Naive thymus-derived CD4-positive, alpha-beta T cell (primary cell): Measurements from ENCODE around the gene PACC1. TPM values are rescaled to one million over a fixed set of nuclear protein-coding genes. Genes with fewer than 3 reads are reported as not detected.

ENCODE experiments used
- ATAC-seq: fragments of 150-1000 bp; cut with Tn5 transposase; 2 replicates; pipeline ENCODE4 v1.10.0; 2021; ENCODE audit warnings: mild to moderate bottlenecking, moderate library complexity
- CTCF ChIA-PET: fragments of 350-600 bp; sonication (Branson Sonifier 250); formaldehyde crosslinking; loops from one replicate; lab custom pipeline; 2021; ENCODE audit warnings: antibody characterized with exemption; lab: Charles Lee
- POLR2A ChIA-PET: fragments of 350-600 bp; sonication (Branson Sonifier 250); formaldehyde crosslinking; loops from one replicate; lab custom pipeline; 2021; ENCODE audit warnings: antibody characterized with exemption, inconsistent platforms; lab: Charles Lee
- DNase-seq, 9 donors: peaks; one replicate each; pipeline versions ENCODE4 v3.0.0 to v3.0.0-alpha.2; 2020 to 2022; ENCODE audit warnings: mixed read lengths in 1 of 9
- H3K27ac ChIP-seq: one replicate; pipeline ENCODE4 v1.7.0; 2013; ENCODE audit warnings: mild to moderate bottlenecking, low read depth, low read length, moderate library complexity
- H3K27me3 ChIP-seq, 2 donors: one replicate each; pipeline ENCODE4 v1.7.0; 2013; ENCODE audit warnings: low read length in 2 of 2, mild to moderate bottlenecking in 2 of 2, moderate library complexity in 2 of 2; ENCODE audit not compliant: control insufficient read depth in 2 of 2, insufficient read depth in 2 of 2
- H3K36me3 ChIP-seq, 3 experiments: 1 replicate in 2 of 3; 2 replicates in 1 of 3; pipeline ENCODE4 v1.7.0; 2013; ENCODE audit warnings: low read length in 3 of 3, mild to moderate bottlenecking in 3 of 3, moderate library complexity in 1 of 3; ENCODE audit not compliant: insufficient read depth in 3 of 3, control insufficient read depth in 2 of 3
- H3K4me1 ChIP-seq, 2 donors: one replicate each; pipeline ENCODE4 v1.7.0; 2013; ENCODE audit warnings: low read length in 2 of 2, mild to moderate bottlenecking in 2 of 2, moderate library complexity in 1 of 2; ENCODE audit not compliant: control insufficient read depth in 2 of 2, insufficient read depth in 2 of 2
- H3K4me3 ChIP-seq: 2 replicates; pipeline ENCODE4 v1.7.0; 2013; ENCODE audit warnings: mild to moderate bottlenecking, low read length
- H3K9me3 ChIP-seq, 3 experiments: 1 replicate in 2 of 3; 2 replicates in 1 of 3; pipeline ENCODE4 v1.7.0; 2013; ENCODE audit warnings: low read length in 3 of 3; ENCODE audit not compliant: control insufficient read depth in 2 of 3
- H3K27ac Mint-ChIP-seq, 9 donors: one replicate each; pipeline ENCODE4 v1.8.0; 2020 to 2022; ENCODE audit warnings: mixed read lengths in 9 of 9, mild to moderate bottlenecking in 8 of 9, moderate library complexity in 5 of 9, inconsistent platforms in 2 of 9
- H3K27me3 Mint-ChIP-seq, 5 donors: one replicate each; pipeline ENCODE4 v1.8.0; 2021 to 2022; ENCODE audit warnings: mixed read lengths in 5 of 5, mild to moderate bottlenecking in 1 of 5
- H3K36me3 Mint-ChIP-seq, 5 donors: one replicate each; pipeline ENCODE4 v1.8.0; 2020 to 2022; ENCODE audit warnings: mixed read lengths in 5 of 5, mild to moderate bottlenecking in 3 of 5, inconsistent platforms in 1 of 5
- H3K4me1 Mint-ChIP-seq, 7 donors: one replicate each; pipeline ENCODE4 v1.8.0; 2020 to 2022; ENCODE audit warnings: mixed read lengths in 7 of 7, mild to moderate bottlenecking in 3 of 7, inconsistent platforms in 1 of 7
- H3K4me3 Mint-ChIP-seq, 10 donors: one replicate each; pipeline ENCODE4 v1.8.0; 2020 to 2022; ENCODE audit warnings: mild to moderate bottlenecking in 10 of 10, mixed read lengths in 10 of 10, moderate library complexity in 6 of 10, inconsistent platforms in 2 of 10
- H3K9me3 Mint-ChIP-seq, 11 donors: one replicate each; pipeline ENCODE4 v1.8.0; 2020 to 2022; ENCODE audit warnings: mixed read lengths in 11 of 11, mild to moderate bottlenecking in 4 of 11, inconsistent platforms in 1 of 11, moderate library complexity in 1 of 11
- intact Hi-C, 2 donors: fragments of 100-400 bp; cut with micrococcal nuclease; formaldehyde crosslinking; loops; one replicate each; pipeline ENCODE4 v1.15.1; 2023
- polyA plus RNA-seq, 2 donors: library from polyadenylated mRNA; unstranded; fragments of 300-500 nt; fragmentation: Illumina TruSeq; gene quantifications; one replicate each; pipeline ENCODE4 v1.2.3, GENCODE V29; 2021
- total RNA-seq, 6 experiments: library from RNA in 5 of 6; stranded (reverse) in 5 of 6; gene quantifications; 1 replicate in 5 of 6; 2 replicates in 1 of 6; pipeline ENCODE4 v1.2.3 and lab custom pipeline; 2021 to 2026

The PACC1 gene
- total and polyA plus RNA-seq, 7 experiments from 2014 or later = 7.2 to 13.4 (median 11.0) TPM

DNA sequence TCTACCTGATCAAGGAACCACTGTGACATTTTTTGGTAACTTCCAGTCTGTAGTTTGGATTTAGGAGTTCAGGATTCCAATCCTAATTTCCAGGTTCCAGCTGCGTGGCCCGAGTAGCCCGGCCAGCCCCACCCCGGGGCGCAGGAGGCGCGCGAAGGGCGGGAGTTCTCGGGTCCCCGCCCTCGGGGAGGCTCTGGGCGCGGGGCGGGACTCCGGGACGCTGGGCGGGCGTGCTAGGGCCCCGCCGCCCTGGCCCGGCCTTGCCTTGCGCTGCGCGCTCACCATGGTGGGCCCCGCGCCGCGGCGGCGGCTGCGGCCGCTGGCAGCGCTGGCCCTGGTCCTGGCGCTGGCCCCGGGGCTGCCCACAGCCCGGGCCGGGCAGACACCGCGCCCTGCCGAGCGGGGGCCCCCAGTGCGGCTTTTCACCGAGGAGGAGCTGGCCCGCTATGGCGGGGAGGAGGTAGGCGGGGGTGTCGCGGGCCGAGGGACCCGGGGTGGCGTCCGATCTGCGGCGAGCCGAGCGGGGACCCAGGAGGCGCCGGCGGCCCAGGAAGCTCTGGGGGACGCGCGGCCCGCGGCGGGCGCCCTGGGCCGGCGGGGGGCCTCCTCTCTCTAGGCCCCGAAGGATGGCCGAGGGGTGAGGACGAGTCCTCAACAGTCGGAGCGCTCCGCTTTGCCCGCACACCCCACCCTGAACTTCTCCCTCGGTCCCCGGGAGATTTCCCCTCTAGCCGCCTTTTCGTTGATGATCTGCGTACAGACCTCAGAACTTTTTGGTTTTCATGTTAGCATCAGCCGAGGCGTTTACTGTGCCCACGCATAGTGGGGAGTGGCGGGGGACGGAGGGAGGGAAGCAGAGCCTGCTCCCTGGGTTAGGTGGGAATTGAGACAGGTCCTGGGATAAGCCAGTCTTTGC is 18.2 kb upstream of the PACC1 start, which contains the start of gene NENF:
Gene NENF, plus strand, starts transcription at position 260 of the 916 bp plus-strand sequence. Its CDS starts 24 bp downstream, at position 284.
- H3K27me3 ChIP-seq = no peaks in the 10 kb centered on the region
- POLR2A ChIA-PET = interaction anchor here (1.0 to 1.7 kb wide), 4 partner anchors 18 to 398 kb away, joined by 3 to 14 read pairs (median 3); partner anchors contain the start of genes DTL, INTS7 and PACC1
- H3K4me1 Mint-ChIP-seq = peaks cover 18 to 44% (median 30%) of the 10 kb centered on the region in 7 donors
- H3K27ac Mint-ChIP-seq = peak within 1 kb of the TSS; percentile 42 to 86 (median 63)
- H3K27ac ChIP-seq = peak within 1 kb of the TSS; percentile 77
- H3K4me1 ChIP-seq = peaks cover 9 to 21% of the 10 kb centered on the region in 2 donors
- H3K9me3 Mint-ChIP-seq = no peaks in the 10 kb centered on the region
- intact Hi-C loops = loop anchor here (1.0 to 5.0 kb wide), 10 partner anchors 19 to 1171 kb away; partner anchors contain the start of genes DTL (in 2 of the 2), INTS7 (in 2 of the 2), PACC1 (in 2 of the 2) and PPP2R5A (in 2 of the 2)
- CTCF ChIA-PET = interaction anchor here (1.8 kb wide), 1 partner anchor 24 kb away, joined by 13 read pairs; no protein-coding TSS in a partner anchor
- ATAC-seq (peak; percentile 99), DNase-seq (peak; percentile 53 to 85 (median 72))
- H3K4me3 Mint-ChIP-seq = peak within 1 kb of the TSS; percentile 77 to 87 (median 82)
- no peaks in the 10 kb centered on the region for H3K36me3 ChIP-seq
- no peaks in the 10 kb centered on the region for H3K9me3 ChIP-seq
- peaks cover 0 to 4% (median 0%) of the 10 kb centered on the region in 5 donors for H3K27me3 Mint-ChIP-seq
- peak within 1 kb of the TSS; percentile 62 for H3K4me3 ChIP-seq
- no peaks in the 10 kb centered on the region for H3K36me3 Mint-ChIP-seq

DNA sequence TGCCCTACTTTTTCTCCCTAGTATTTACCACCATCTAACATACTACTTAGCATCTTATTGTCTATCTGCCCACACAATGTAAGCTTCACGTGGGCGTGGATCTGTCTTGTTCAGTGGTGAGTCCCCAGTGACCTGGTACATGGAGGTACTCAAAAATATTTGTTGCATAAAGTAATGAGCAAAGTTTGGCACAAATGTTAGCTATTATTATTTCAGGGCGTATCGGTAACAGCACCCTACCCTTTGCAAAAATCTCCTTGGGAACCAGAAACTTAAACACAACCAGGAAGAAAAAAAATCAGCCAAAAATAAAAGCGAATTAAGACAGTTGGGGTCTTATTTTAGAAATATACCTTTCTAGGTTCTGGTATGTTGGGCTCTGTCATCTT is 17.6 kb upstream of the PACC1 start:
- Mint-ChIP-seq H3K4me1 (peaks cover 17 to 41% (median 30%) of the 10 kb centered on the region in 7 donors), H3K4me3 (peak overlapping the region; percentile 64 to 85 (median 78)), H3K36me3 (no peaks in the 10 kb centered on the region), H3K27ac (peak overlapping the region in 8 of 9 donors; percentile 39 to 79 (median 54)), H3K27me3 (peaks cover 0 to 7% (median 0%) of the 10 kb centered on the region in 5 donors), H3K9me3 (no peaks in the 10 kb centered on the region)
- intact Hi-C loops = loop anchor here (1.0 to 5.0 kb wide), 10 partner anchors 18 to 1170 kb away; partner anchors contain the start of genes DTL (in 2 of the 2), INTS7 (in 2 of the 2), PACC1 (in 2 of the 2) and PPP2R5A (in 2 of the 2)
- ATAC-seq = no peak
- no peak for DNase-seq
- peak overlapping the region; percentile 51 for H3K27ac ChIP-seq
- POLR2A ChIA-PET = interaction anchor here (1.0 to 1.7 kb wide), 3 partner anchors 18 to 397 kb away, joined by 3 to 14 read pairs (median 3); partner anchors contain the start of genes DTL, INTS7 and PACC1
- CTCF ChIA-PET = interaction anchor here (1.8 kb wide), 1 partner anchor 24 kb away, joined by 13 read pairs; no protein-coding TSS in a partner anchor
- H3K36me3 ChIP-seq = no peaks in the 10 kb centered on the region
- H3K9me3 ChIP-seq = no peaks in the 10 kb centered on the region
- H3K27me3 ChIP-seq = no peaks in the 10 kb centered on the region
- peaks cover 9 to 21% of the 10 kb centered on the region in 2 donors for H3K4me1 ChIP-seq
- H3K4me3 ChIP-seq = peak overlapping the region; percentile 58

DNA sequence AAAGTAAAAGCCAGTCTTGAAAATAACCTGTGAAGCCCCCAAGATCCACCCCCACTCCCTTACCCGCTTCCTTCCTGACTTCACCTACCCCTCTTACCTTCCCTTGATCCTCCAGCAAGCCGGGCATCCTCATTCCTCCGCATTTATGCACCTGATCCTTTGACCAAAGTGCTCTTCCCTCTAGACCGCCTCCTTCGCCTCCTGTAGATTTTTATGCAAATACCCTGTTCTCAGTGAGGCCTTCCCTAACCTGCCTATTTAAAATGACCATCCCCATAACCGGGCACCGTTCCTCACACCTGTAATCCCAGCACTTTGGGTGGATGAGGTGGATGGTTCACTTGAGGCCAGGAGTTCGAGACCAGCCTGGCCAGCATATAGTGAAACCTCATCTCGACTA is 17.0 kb upstream of the PACC1 start:
- Mint-ChIP-seq H3K27ac (peak overlapping the region in 5 of 9 donors; percentile 19 to 54 (median 25)), H3K9me3 (no peaks in the 10 kb centered on the region), H3K36me3 (no peaks in the 10 kb centered on the region), H3K27me3 (peaks cover 0 to 10% (median 0%) of the 10 kb centered on the region in 5 donors), H3K4me1 (peaks cover 17 to 41% (median 30%) of the 10 kb centered on the region in 7 donors), H3K4me3 (peak overlapping the region; percentile 14 to 53 (median 37))
- H3K4me3 ChIP-seq = no peak overlapping the region
- no peaks in the 10 kb centered on the region for H3K36me3 ChIP-seq
- ChIA-PET CTCF (interaction anchor here (1.8 to 1.9 kb wide), 2 partner anchors 24 to 25 kb away, joined by 13 to 14 read pairs; no protein-coding TSS in a partner anchor), POLR2A (interaction anchor here (1.0 to 1.7 kb wide), 2 partner anchors 17 to 146 kb away, joined by 3 to 14 read pairs; partner anchors contain the start of gene PACC1)
- no peak overlapping the region for H3K27ac ChIP-seq
- no peak for DNase-seq
- no peak for ATAC-seq
- H3K4me1 ChIP-seq = peaks cover 7 to 21% of the 10 kb centered on the region in 2 donors
- intact Hi-C loops = loop anchor here (1.0 to 5.0 kb wide), 10 partner anchors 17 to 1169 kb away; partner anchors contain the start of genes DTL (in 2 of the 2), INTS7 (in 2 of the 2), PACC1 (in 2 of the 2) and PPP2R5A (in 2 of the 2)
- H3K9me3 ChIP-seq = no peaks in the 10 kb centered on the region
- H3K27me3 ChIP-seq = no peaks in the 10 kb centered on the region

DNA sequence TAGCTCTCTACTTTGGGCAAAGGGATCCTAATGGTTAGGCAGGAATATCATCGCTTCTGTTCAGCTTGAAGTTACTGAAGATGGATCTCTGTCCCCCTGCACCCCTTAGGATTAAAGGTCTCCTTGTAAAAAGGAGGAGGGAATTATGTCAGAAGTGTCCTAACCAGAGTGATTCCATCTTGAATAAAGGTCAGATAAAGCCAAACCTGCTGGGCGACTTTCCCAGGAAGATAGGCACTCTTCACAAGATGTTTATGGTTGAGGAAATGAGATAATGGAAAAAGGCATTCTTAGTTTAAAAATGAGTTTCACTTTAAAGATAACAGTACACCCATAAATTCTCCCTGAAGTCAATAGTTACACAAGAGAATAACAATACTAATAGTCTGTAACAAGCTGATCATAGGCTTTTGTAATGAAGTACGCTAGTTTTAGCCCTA is 16.3 kb upstream of the PACC1 start:
- peaks cover 17 to 39% (median 29%) of the 10 kb centered on the region in 7 donors for H3K4me1 Mint-ChIP-seq
- Histone ChIP-seq H3K27ac (no peak overlapping the region), H3K36me3 (no peaks in the 10 kb centered on the region), H3K4me1 (peaks cover 7 to 21% of the 10 kb centered on the region in 2 donors), H3K9me3 (no peaks in the 10 kb centered on the region), H3K27me3 (no peaks in the 10 kb centered on the region), H3K4me3 (no peak overlapping the region)
- H3K4me3 Mint-ChIP-seq = peak overlapping the region in 2 of 10 donors; percentile 37
- intact Hi-C loops = loop anchor here (5.0 kb wide), 4 partner anchors 126 to 1169 kb away; partner anchors contain the start of genes LPGAT1 (in 1 of the 2) and SLC30A1 (in 1 of the 2)
- ATAC-seq = no peak
- H3K36me3 Mint-ChIP-seq = no peaks in the 10 kb centered on the region
- no peak for DNase-seq
- peaks cover 0 to 14% (median 0%) of the 10 kb centered on the region in 5 donors for H3K27me3 Mint-ChIP-seq
- H3K9me3 Mint-ChIP-seq = no peaks in the 10 kb centered on the region
- POLR2A ChIA-PET = interaction anchor here (1.6 kb wide), 1 partner anchor 15 kb away, joined by 4 read pairs; no protein-coding TSS in a partner anchor
- H3K27ac Mint-ChIP-seq = peak overlapping the region in 1 of 9 donors; percentile 25
- CTCF ChIA-PET = interaction anchor here (1.1 to 1.9 kb wide), 2 partner anchors 9 to 25 kb away, joined by 3 to 14 read pairs; no protein-coding TSS in a partner anchor

DNA sequence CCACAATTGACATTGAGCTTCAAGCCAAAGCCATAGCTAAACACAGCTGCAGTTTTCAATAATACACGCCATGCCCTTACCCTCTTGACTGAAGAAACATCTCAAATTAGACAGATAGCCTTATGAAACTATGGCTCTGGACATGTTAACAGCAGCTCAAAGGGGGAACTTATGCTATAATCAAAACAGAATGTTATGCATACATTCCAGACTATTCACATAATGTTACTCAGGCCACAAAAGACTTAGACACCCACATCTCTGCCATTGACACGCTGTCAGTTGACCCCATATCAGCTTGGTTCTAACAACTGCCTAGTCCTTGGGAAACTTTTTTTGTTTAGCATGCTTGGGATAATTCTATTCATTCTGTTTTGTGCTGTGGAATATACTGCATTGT is 15.7 kb upstream of the PACC1 start:
- DNase-seq (no peak), ATAC-seq (no peak)
- no peaks in the 10 kb centered on the region for H3K36me3 ChIP-seq
- no peak overlapping the region for H3K4me3 ChIP-seq
- H3K9me3 ChIP-seq = no peaks in the 10 kb centered on the region
- ChIA-PET CTCF (interaction anchor here (1.1 to 1.9 kb wide), 2 partner anchors 8 to 25 kb away, joined by 3 to 14 read pairs; no protein-coding TSS in a partner anchor), POLR2A (interaction anchor here (1.6 kb wide), 1 partner anchor 15 kb away, joined by 4 read pairs; no protein-coding TSS in a partner anchor)
- Mint-ChIP-seq H3K27ac (no peak overlapping the region), H3K4me1 (peaks cover 17 to 34% (median 27%) of the 10 kb centered on the region in 7 donors), H3K27me3 (peaks cover 0 to 14% (median 0%) of the 10 kb centered on the region in 5 donors), H3K4me3 (no peak overlapping the region), H3K36me3 (no peaks in the 10 kb centered on the region), H3K9me3 (no peaks in the 10 kb centered on the region)
- no peaks in the 10 kb centered on the region for H3K27me3 ChIP-seq
- H3K27ac ChIP-seq = no peak overlapping the region
- H3K4me1 ChIP-seq = peaks cover 7 to 21% of the 10 kb centered on the region in 2 donors
- intact Hi-C loops = loop anchor here (5.0 kb wide), 4 partner anchors 127 to 1168 kb away; partner anchors contain the start of genes LPGAT1 (in 1 of the 2) and SLC30A1 (in 1 of the 2)
